Breast epithelium (tissue), 4 donors: ENCODE results near the gene FAM9C. TPM values are rescaled to one million over a fixed set of nuclear protein-coding genes. Genes with fewer than 3 reads are reported as not detected.
A peak's percentile ranks its signal among the peaks of the same experiment; 100 is the strongest.

ENCODE experiments used
- DNase-seq, 2 donors: peaks; one replicate each; pipeline ENCODE4 v3.0.0-alpha.2; 2019; ENCODE audit warnings: low spot score in 2 of 2
- H3K27ac ChIP-seq, 2 donors: fragments of 200-600 bp; sonication (generic) in 1 of 2; one replicate each; pipeline ENCODE4 v1.5.1; 2016 to 2019; ENCODE audit warnings: mild to moderate bottlenecking in 1 of 2
- H3K27me3 ChIP-seq, 2 donors: fragments of 200-600 bp; sonication (generic) in 1 of 2; one replicate each; pipeline versions ENCODE4 v1.5.1 to v1.6.0; 2017 to 2019; ENCODE audit warnings: control low read depth in 1 of 2, mild to moderate bottlenecking in 1 of 2
- H3K36me3 ChIP-seq: fragments of 200-600 bp; one replicate; pipeline ENCODE4 v1.5.1; 2019
- H3K4me1 ChIP-seq, 2 donors: fragments of 200-600 bp; sonication (generic); one replicate each; pipeline ENCODE4 v1.5.1; 2016 to 2019; ENCODE audit warnings: control low read depth in 1 of 2
- H3K4me3 ChIP-seq, 3 donors: fragments of 200-600 bp; sonication (generic); 1 replicate in 2 of 3; 2 replicates in 1 of 3; pipeline ENCODE4 v1.5.1; 2016 to 2019; ENCODE audit warnings: mild to moderate bottlenecking in 3 of 3, moderate library complexity in 2 of 3
- H3K9me3 ChIP-seq, 2 donors: fragments of 200-600 bp; sonication (generic) in 1 of 2; one replicate each; pipeline ENCODE4 v1.5.1; 2016 to 2019; ENCODE audit warnings: control low read depth in 1 of 2
- POLR2A ChIP-seq: fragments of 450-650 bp; IDR thresholded peaks from one replicate; pipeline ENCODE4 v1.6.1; 2016; ENCODE audit warnings: antibody characterized with exemption, mild to moderate bottlenecking, moderate library complexity
- POLR2AphosphoS5 ChIP-seq, 3 donors: sonication (generic); formaldehyde crosslinking; IDR thresholded peaks; one replicate each; pipeline ENCODE4 v1.6.1; 2017; ENCODE audit warnings: antibody characterized with exemption in 3 of 3
- intact Hi-C: fragments of 100-400 bp; cut with DNase I; formaldehyde crosslinking; loops from one replicate; pipeline ENCODE4 v1.15.1; 2023; ENCODE audit warnings: low total_unique reads
- total RNA-seq, 3 donors: library from RNA; depleted of rRNA; stranded (reverse); fragments of >200 nt; gene quantifications; one replicate each; pipeline ENCODE4 v1.1.0, GENCODE V29; 2016
- TF ChIP-seq, protein P1 (sequence below), 3 donors: fragments of 450-650 bp; IDR thresholded peaks; one replicate each; pipeline ENCODE4 v1.5.1; 2016 to 2017; ENCODE audit warnings: antibody characterized with exemption in 3 of 3, mild to moderate bottlenecking in 3 of 3, moderate library complexity in 3 of 3

The FAM9C gene
- total RNA-seq, 3 donors from 2014 or later = not detected

- H3K27ac ChIP-seq = peak overlapping the region in 1 of 2 donors; percentile 22
- no peaks in the 10 kb centered on the region for H3K36me3 ChIP-seq
- no peak for TF ChIP-seq POLR2AphosphoS5 (IDR thresholded peaks at IDR 0.05)
- no peak for DNase-seq
- peaks cover 0 to 23% of the 10 kb centered on the region in 2 donors for H3K27me3 ChIP-seq
- intact Hi-C loops = no loop called here
- no peak overlapping the region for H3K4me3 ChIP-seq
- no peaks in the 10 kb centered on the region for H3K4me1 ChIP-seq
- no peaks in the 10 kb centered on the region for H3K9me3 ChIP-seq
These were observed 46.3 kb downstream of the FAM9C start for GRCh38 chrX:12997906-12998687.

DNA sequence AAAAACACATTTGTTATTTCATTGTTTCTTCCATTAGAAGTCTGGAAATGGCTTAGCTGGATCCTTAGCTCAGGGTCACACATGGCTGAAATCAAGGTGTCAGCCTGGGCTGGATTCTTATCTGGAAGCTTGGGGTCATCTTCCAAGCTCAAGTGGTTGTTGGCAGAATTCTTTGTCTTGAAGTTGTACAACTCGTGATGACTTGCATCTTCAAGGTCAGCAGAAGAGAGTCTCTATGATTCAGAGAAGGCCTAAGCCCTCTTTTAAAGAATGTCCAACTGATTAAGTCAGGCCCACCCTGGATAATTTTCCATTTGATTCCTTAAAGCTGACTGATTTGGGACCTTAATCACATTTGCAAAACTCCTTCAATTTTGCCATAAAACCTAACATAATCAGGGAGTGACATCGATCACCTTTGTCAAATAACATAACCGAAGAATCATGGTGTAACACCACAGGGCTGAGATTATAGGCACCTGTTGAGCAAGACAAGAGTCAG is 47.4 kb downstream of the FAM9C start:
- Histone ChIP-seq H3K36me3 (no peaks in the 10 kb centered on the region), H3K27me3 (peaks cover 0 to 19% of the 10 kb centered on the region in 2 donors), H3K27ac (no peak overlapping the region), H3K4me1 (no peaks in the 10 kb centered on the region), H3K4me3 (no peak overlapping the region), H3K9me3 (no peaks in the 10 kb centered on the region)
- no peak for DNase-seq
- TF ChIP-seq POLR2AphosphoS5 (IDR thresholded peaks at IDR 0.05) = no peak
- TF ChIP-seq, protein P1, sequence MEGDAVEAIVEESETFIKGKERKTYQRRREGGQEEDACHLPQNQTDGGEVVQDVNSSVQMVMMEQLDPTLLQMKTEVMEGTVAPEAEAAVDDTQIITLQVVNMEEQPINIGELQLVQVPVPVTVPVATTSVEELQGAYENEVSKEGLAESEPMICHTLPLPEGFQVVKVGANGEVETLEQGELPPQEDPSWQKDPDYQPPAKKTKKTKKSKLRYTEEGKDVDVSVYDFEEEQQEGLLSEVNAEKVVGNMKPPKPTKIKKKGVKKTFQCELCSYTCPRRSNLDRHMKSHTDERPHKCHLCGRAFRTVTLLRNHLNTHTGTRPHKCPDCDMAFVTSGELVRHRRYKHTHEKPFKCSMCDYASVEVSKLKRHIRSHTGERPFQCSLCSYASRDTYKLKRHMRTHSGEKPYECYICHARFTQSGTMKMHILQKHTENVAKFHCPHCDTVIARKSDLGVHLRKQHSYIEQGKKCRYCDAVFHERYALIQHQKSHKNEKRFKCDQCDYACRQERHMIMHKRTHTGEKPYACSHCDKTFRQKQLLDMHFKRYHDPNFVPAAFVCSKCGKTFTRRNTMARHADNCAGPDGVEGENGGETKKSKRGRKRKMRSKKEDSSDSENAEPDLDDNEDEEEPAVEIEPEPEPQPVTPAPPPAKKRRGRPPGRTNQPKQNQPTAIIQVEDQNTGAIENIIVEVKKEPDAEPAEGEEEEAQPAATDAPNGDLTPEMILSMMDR (IDR thresholded peaks at IDR 0.05) = no peak
- TF ChIP-seq POLR2A = no peak
- intact Hi-C loops = no loop called here

DNA sequence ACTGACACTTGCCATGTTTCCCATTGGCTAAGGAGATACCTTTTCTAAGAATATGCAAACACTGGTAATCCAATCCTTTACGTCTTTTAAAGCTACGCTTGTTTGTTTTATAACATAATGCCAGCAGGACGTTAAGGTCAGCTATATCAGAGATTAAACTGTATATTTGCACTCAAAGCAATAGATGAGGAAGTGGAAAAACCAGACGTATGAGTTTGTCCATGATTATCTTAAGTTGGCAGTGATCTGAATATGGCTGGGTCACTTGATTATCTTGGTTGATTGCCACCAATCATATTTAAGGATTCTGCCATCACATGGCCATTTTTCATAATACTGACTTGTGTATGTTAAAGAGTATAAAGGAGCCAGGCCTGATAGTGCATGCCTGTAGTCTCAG is 50.1 kb downstream of the FAM9C start:
- Histone ChIP-seq H3K4me1 (no peaks in the 10 kb centered on the region), H3K27ac (no peak overlapping the region), H3K36me3 (no peaks in the 10 kb centered on the region), H3K27me3 (peaks cover 0 to 17% of the 10 kb centered on the region in 2 donors), H3K4me3 (no peak overlapping the region), H3K9me3 (no peaks in the 10 kb centered on the region)
- no peak for TF ChIP-seq POLR2AphosphoS5 (IDR thresholded peaks at IDR 0.05)
- DNase-seq = no peak
- intact Hi-C loops = no loop called here

- intact Hi-C loops = no loop called here
- Histone ChIP-seq H3K27ac (no peak overlapping the region), H3K27me3 (peaks cover 0 to 16% of the 10 kb centered on the region in 2 donors), H3K4me3 (no peak overlapping the region), H3K9me3 (no peaks in the 10 kb centered on the region), H3K36me3 (no peaks in the 10 kb centered on the region), H3K4me1 (no peaks in the 10 kb centered on the region)
- DNase-seq = no peak
- TF ChIP-seq, protein P1 (IDR thresholded peaks at IDR 0.05) = no peak
- TF ChIP-seq POLR2AphosphoS5 (IDR thresholded peaks at IDR 0.05) = no peak
- TF ChIP-seq POLR2A = no peak
These were observed 50.6 kb downstream of the FAM9C start for GRCh38 chrX:12993826-12994225.

- intact Hi-C loops = no loop called here
- H3K27ac ChIP-seq = no peak overlapping the region
These were observed 51.8 kb downstream of the FAM9C start for GRCh38 chrX:12992544-12993118.

More at GRCh38 chrX:12992544-12993118, 51.8 kb downstream of the FAM9C start:
- H3K4me1 ChIP-seq = no peaks in the 10 kb centered on the region
- H3K9me3 ChIP-seq = no peaks in the 10 kb centered on the region
- TF ChIP-seq, protein P1 (IDR thresholded peaks at IDR 0.05) = no peak
- no peak for TF ChIP-seq POLR2AphosphoS5 (IDR thresholded peaks at IDR 0.05)
- no peak for TF ChIP-seq POLR2A
- peaks cover 0 to 10% of the 10 kb centered on the region in 2 donors for H3K27me3 ChIP-seq
- no peak overlapping the region for H3K4me3 ChIP-seq
- no peak for DNase-seq
- no peaks in the 10 kb centered on the region for H3K36me3 ChIP-seq
